Right ventricle myocardium inferior (tissue), 1 donor: ENCODE results near the gene RRP36. TPM values are rescaled to one million over a fixed set of nuclear protein-coding genes. Genes with fewer than 3 reads are reported as not detected.
A peak's percentile ranks its signal among the peaks of the same experiment; 100 is the strongest.
"Not testable (repeated sequence)": the region's sequence is repeated elsewhere in the genome, so short reads cannot be mapped to it uniquely, and the experiment has no call there.

ENCODE experiments used
- ATAC-seq: fragments of 200-7000 bp; cut with Tn5 transposase; one replicate; pipeline ENCODE4 v1.9.1; 2020; ENCODE audit warnings: mild to moderate bottlenecking, moderate library complexity
- DNase-seq: peaks from one replicate; pipeline ENCODE4 v3.0.0; 2021; ENCODE audit errors: missing footprints
- intact Hi-C: fragments of 100-400 bp; cut with DNase I; formaldehyde crosslinking; loops from one replicate; pipeline ENCODE4 v1.11.0; 2022
- long read RNA-seq: library from polyadenylated mRNA; unstranded; transcript quantifications from one replicate; pipeline ENCODE4 v2.0.0, GENCODE V29; 2021
- total RNA-seq: library from RNA; stranded (reverse); fragmentation: NEBNext Ultra II Directional; extraction: Animal tissue kit (Norgen Biotek cat#: 25700); gene quantifications from one replicate; pipeline ENCODE4 v1.2.1, GENCODE V29; 2021
- donor health status: DM: no; HTN: yes; CAD: no; lungs with severe emphysema.

Gene RRP36
- total RNA-seq, result 26.1 TPM
- long read RNA-seq, transcript RRP36-201 (7 exons, 1,159 nt), result major isoform, 9 of 10 reads
- long read RNA-seq, partial matches to known transcripts, result 0 of 10 reads
- long read RNA-seq, other reads (novel, unspliced or antisense), result 1 of 10 reads

GRCh38 chr6:43021270-43022047 is at the start of gene RRP36:
Gene RRP36, plus strand, starts transcription at chr6:43021623. Its CDS starts 32 bp downstream, at chr6:43021655.
- DNase-seq, result peak; percentile 93
- intact Hi-C loops, result no loop called here
- peak; percentile 79 for ATAC-seq

- intact Hi-C loops, result no loop called here
- DNase-seq, result no peak
- no peak for ATAC-seq
Measured at GRCh38 chr6:42971746-42972327, 49.6 kb upstream of the RRP36 start.

- intact Hi-C loops, result no loop called here
- no peak for ATAC-seq
- DNase-seq, result no peak
Measured at GRCh38 chr6:42973926-42974325, 47.5 kb upstream of the RRP36 start.

GRCh38 chr6:42974919-42975505 is 46.4 kb upstream of the RRP36 start:
- DNase-seq (no peak), ATAC-seq (no peak)
- intact Hi-C loops, result no loop called here

- ATAC-seq (peak; percentile 7), DNase-seq (no peak)
- intact Hi-C loops, result no loop called here
Measured at GRCh38 chr6:42978487-42978838, 43.0 kb upstream of the RRP36 start.

GRCh38 chr6:42978839-42979522 is 42.4 kb upstream of the RRP36 start, which contains the start of gene PEX6:
Gene PEX6, minus strand, starts transcription at chr6:42979181. Its CDS starts 31 bp downstream, at chr6:42979150.
- intact Hi-C loops, result no loop called here
- DNase-seq, result peak; percentile 97
- ATAC-seq, result peak; percentile 97

- intact Hi-C loops, result loop anchor here (5.0 kb wide), 2 partner anchors 52 to 77 kb away; partner anchors contain the start of gene CNPY3
- ATAC-seq (no peak), DNase-seq (no peak)
Measured at GRCh38 chr6:42979523-42980177, 41.8 kb upstream of the RRP36 start.

- no peak for ATAC-seq
- DNase-seq, result no peak
- intact Hi-C loops, result loop anchor here (5.0 kb wide), 2 partner anchors 55 to 80 kb away; partner anchors contain the start of gene CNPY3
Measured at GRCh38 chr6:42981836-42982235, 39.6 kb upstream of the RRP36 start.

- DNase-seq (peak; percentile 99), ATAC-seq (peak; percentile 96)
- intact Hi-C loops, result loop anchor here (1.0 to 5.0 kb wide), 3 partner anchors 29 to 82 kb away; partner anchors contain the start of genes CNPY3 and MEA1
Measured at GRCh38 chr6:42984001-42984923, 37.2 kb upstream of the RRP36 start, which contains the start of gene PPP2R5D. Gene PPP2R5D, plus strand, starts transcription at chr6:42984570. Its CDS starts 108 bp downstream, at chr6:42984678.

- no peak for ATAC-seq
- no peak for DNase-seq
- intact Hi-C loops, result loop anchor here (1.0 to 5.0 kb wide), 3 partner anchors 28 to 83 kb away; partner anchors contain the start of genes CNPY3 and MEA1
Measured at GRCh38 chr6:42984924-42985475, 36.4 kb upstream of the RRP36 start.

- intact Hi-C loops, result no loop called here
- no peak for DNase-seq
Measured at GRCh38 chr6:42987533-42988451, 33.6 kb upstream of the RRP36 start.

GRCh38 chr6:42988486-42989020 is 32.9 kb upstream of the RRP36 start:
- ATAC-seq (no peak), DNase-seq (no peak)
- intact Hi-C loops, result no loop called here

More at GRCh38 chr6:42987533-42988451, 33.6 kb upstream of the RRP36 start:
- ATAC-seq, result no peak

GRCh38 chr6:42989923-42990322 is 31.5 kb upstream of the RRP36 start:
- ATAC-seq (no peak), DNase-seq (no peak)
- intact Hi-C loops, result no loop called here

GRCh38 chr6:42993445-42993844 is 28.0 kb upstream of the RRP36 start:
- intact Hi-C loops, result no loop called here
- ATAC-seq (no peak), DNase-seq (no peak)

- ATAC-seq (no peak), DNase-seq (no peak)
- intact Hi-C loops, result no loop called here
Measured at GRCh38 chr6:42996513-42996912, 24.9 kb upstream of the RRP36 start.

GRCh38 chr6:42998205-42998604 is 23.2 kb upstream of the RRP36 start:
- intact Hi-C loops, DNase-seq, ATAC-seq: not testable (repeated sequence)
